Mucosa of descending colon (tissue), 3 donors: Measurements from ENCODE around the gene MYH7. TPM values are rescaled to one million over a fixed set of nuclear protein-coding genes. Genes with fewer than 3 reads are reported as not detected.

Experiments used
- ATAC-seq: fragments of 200-7000 bp; cut with Tn5 transposase; one replicate; pipeline ENCODE4 v1.9.1; 2020; ENCODE audit warnings: mild to moderate bottlenecking, moderate library complexity
- DNase-seq, 3 donors: peaks; one replicate each; pipeline ENCODE4 v3.0.0-alpha.2; 2020
- H3K36me3 ChIP-seq: fragments of 200-600 bp; one replicate; pipeline ENCODE4 v1.8.0; 2021; ENCODE audit warnings: low read depth, mild to moderate bottlenecking
- H3K4me1 ChIP-seq: fragments of 200-600 bp; one replicate; pipeline ENCODE4 v1.8.0; 2021; ENCODE audit warnings: low read depth, mild to moderate bottlenecking
- H3K4me3 ChIP-seq: fragments of 200-600 bp; one replicate; pipeline ENCODE4 v1.8.0; 2021; ENCODE audit warnings: mild to moderate bottlenecking
- H3K9me3 ChIP-seq: fragments of 200-600 bp; one replicate; pipeline ENCODE4 v1.8.0; 2021; ENCODE audit warnings: mild to moderate bottlenecking
- intact Hi-C, 2 donors: fragments of 100-400 bp; cut with DNase I in 1 of 2; cut with micrococcal nuclease in 1 of 2; formaldehyde crosslinking; loops; one replicate each; pipeline versions ENCODE4 v1.11.0 to v1.11.1; 2022; cut with DNase I, micrococcal nuclease
- long read RNA-seq, 2 donors: library from polyadenylated mRNA; unstranded; transcript quantifications; one replicate each; pipeline ENCODE4 v2.0.0, GENCODE V29; 2019 to 2021
- total RNA-seq, 3 donors: library from RNA; stranded (reverse); fragmentation: NEBNext Ultra II Directional in 2 of 3; extraction: Animal tissue kit (Norgen Biotek cat#: 25700) in 2 of 3; gene quantifications; one replicate each; pipeline versions ENCODE4 v1.2.1 to v1.2.4, GENCODE V29; 2021 to 2023
- TF ChIP-seq, protein P1 (sequence below): fragments of 200-600 bp; IDR thresholded peaks from one replicate; pipeline ENCODE4 v1.8.0; 2022; ENCODE audit warnings: antibody characterized with exemption, mild to moderate bottlenecking
- donor health status: DM: no; HTN: no; CAD: no; lungs with moderate emphysema.
- donor health status: DM: no; HTN: no; CAD: no.
- donor health status: DM: no; HTN: yes; CAD: no.

Gene MYH7
- total RNA-seq, result 1 to 10 TPM in 2 of 3 donors, under 1 TPM in 1; 0.13 to 6.2 (median 1.2) TPM
- long read RNA-seq, donor 1, partial matches to known transcripts, result 1 of 1 reads
- long read RNA-seq, donor 1, other reads (novel, unspliced or antisense), result 0 of 1 reads
- long read RNA-seq, donor 2, result 0 reads

- no peaks in the 10 kb centered on the region for H3K4me1 ChIP-seq
- H3K9me3 ChIP-seq, result no peaks in the 10 kb centered on the region
- TF ChIP-seq, protein P1, sequence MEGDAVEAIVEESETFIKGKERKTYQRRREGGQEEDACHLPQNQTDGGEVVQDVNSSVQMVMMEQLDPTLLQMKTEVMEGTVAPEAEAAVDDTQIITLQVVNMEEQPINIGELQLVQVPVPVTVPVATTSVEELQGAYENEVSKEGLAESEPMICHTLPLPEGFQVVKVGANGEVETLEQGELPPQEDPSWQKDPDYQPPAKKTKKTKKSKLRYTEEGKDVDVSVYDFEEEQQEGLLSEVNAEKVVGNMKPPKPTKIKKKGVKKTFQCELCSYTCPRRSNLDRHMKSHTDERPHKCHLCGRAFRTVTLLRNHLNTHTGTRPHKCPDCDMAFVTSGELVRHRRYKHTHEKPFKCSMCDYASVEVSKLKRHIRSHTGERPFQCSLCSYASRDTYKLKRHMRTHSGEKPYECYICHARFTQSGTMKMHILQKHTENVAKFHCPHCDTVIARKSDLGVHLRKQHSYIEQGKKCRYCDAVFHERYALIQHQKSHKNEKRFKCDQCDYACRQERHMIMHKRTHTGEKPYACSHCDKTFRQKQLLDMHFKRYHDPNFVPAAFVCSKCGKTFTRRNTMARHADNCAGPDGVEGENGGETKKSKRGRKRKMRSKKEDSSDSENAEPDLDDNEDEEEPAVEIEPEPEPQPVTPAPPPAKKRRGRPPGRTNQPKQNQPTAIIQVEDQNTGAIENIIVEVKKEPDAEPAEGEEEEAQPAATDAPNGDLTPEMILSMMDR, result no peak
- no peak within 1 kb of the TSS for H3K4me3 ChIP-seq
- no peaks in the 10 kb centered on the region for H3K36me3 ChIP-seq
- intact Hi-C loops, result no loop called here
- no peak for ATAC-seq
- DNase-seq, result no peak
Measured at GRCh38 chr14:23435543-23436326, at the start of gene MYH7. Gene MYH7 (minus strand): TSS chr14:23435660. CDS start chr14:23433732, 1,928 bp downstream.

DNA sequence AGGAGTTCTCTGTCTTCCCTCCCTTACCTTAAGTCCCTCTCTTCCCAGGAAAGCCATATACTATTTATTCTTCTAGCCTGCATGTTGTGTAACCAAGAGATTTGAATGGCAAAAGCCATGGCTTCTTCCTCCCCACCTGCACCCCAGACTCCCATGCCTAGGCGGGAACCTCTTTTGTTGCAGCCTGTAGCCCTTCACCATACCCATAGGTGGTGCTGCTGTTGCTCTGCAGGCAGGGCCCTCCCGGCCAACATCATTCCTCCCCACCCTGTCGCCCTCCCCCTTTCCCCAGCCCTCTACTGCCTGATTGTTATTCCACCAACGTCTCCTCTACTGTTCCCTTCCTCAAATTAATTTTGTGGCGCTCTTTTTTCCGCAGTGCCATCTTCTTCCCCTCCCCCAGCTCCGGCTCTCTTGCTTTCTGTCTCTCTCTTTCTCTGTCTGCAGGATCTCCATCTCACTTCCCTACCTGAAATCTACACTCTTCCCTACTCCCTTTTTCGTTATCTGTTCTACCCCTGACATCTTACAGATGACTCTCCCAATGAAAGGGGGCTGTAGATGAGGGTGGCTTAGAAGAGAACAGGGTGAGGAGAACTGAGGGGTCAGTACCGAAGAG lies 47.9 kb upstream of the MYH7 start:
- Histone ChIP-seq H3K4me1 (no peaks in the 10 kb centered on the region), H3K4me3 (no peak overlapping the region), H3K9me3 (no peaks in the 10 kb centered on the region), H3K36me3 (no peaks in the 10 kb centered on the region)
- ATAC-seq (no peak), DNase-seq (no peak)
- intact Hi-C loops, result loop anchor here in 1 of 2 donors (10.0 kb wide), 1 partner anchor 51 kb away; no protein-coding TSS in a partner anchor
- TF ChIP-seq, protein P1, result no peak

DNA sequence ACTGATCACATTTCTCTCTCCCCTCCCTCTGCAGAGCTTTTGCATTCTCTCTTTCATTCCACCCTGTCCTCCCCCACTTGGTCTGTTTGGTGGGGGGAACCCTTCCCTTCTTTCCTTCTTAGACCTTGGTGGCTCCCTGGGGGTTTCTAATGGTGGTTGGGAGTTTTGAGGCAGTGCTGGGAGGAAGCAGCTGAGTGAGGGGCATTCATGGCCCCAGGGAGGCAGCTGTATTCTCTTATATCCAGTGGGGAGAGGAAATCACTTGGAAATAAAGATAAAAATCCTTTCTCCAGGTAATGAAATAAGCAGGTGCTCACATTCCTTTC lies 47.3 kb upstream of the MYH7 start:
- DNase-seq, result no peak
- ATAC-seq, result no peak
- TF ChIP-seq, protein P1, result no peak
- peaks cover 3% of the 10 kb centered on the region for H3K36me3 ChIP-seq
- no peaks in the 10 kb centered on the region for H3K4me1 ChIP-seq
- intact Hi-C loops, result loop anchor here in 1 of 2 donors (10.0 kb wide), 1 partner anchor 52 kb away; no protein-coding TSS in a partner anchor
- no peaks in the 10 kb centered on the region for H3K9me3 ChIP-seq
- H3K4me3 ChIP-seq, result no peak overlapping the region

DNA sequence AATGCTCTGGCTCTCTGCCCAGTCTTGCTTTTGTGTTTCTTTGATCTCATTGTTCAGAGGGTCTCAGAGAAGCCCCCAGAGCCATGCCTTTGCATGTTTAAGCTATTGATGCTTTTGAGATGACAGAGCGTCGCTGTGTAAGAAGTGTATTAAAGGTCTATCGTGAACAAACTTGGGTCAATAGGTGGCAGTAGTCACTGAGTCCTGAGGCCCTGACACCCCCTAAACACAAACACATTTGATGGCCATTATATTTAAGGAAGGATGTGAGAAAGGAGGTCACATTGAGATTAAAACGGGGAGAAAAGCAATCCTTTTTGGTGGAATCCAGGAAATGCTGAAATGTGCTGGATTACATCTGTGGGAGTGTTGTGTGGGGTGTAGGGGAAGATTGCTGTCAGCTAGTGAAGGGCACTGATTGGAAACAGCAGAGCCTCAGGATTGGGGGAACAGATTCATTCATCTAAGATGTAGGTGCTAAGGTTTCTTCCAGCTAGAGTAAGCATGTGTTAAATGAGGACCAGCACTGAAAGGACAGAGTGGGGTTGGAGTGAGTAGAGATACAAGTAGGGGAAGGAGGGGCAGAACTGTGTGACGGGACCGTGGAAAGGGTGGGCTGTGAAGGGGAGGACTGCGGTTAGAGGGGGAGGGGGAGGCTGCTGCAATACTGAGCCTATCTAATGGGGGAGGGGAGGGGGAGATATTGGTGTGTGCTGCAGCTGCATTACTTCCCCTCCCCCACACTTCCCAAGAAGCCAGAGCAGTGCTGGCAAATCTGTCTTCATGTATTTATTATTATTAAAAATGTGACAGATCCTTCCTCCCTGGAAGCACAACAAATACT lies 46.7 kb upstream of the MYH7 start:
- DNase-seq, result no peak
- peaks cover 4% of the 10 kb centered on the region for H3K36me3 ChIP-seq

More for the DNA sequence above, 46.7 kb upstream of the MYH7 start:
- ATAC-seq, result no peak
- Histone ChIP-seq H3K9me3 (no peaks in the 10 kb centered on the region), H3K4me3 (no peak overlapping the region), H3K4me1 (no peaks in the 10 kb centered on the region)
- TF ChIP-seq, protein P1, result no peak
- intact Hi-C loops, result loop anchor here in 1 of 2 donors (10.0 kb wide), 1 partner anchor 53 kb away; no protein-coding TSS in a partner anchor
